Hindlimb muscle (tissue), 1 donor: ENCODE data around the gene CCR9. TPM values are rescaled to one million over a fixed set of nuclear protein-coding genes. Genes with fewer than 3 reads are reported as not detected.
"Not testable (repeated sequence)": the region's sequence is repeated elsewhere in the genome, so short reads cannot be mapped to it uniquely, and the experiment has no call there.

Experiments
- DNase-seq: peaks from one replicate; pipeline ENCODE4 v3.0.0-alpha.2; 2013
- polyA plus RNA-seq: library from polyadenylated mRNA; unstranded; fragments of 120-200 nt; gene quantifications from one replicate; pipeline ENCODE4 v1.2.1, GENCODE V29; 2013; ENCODE audit not compliant: insufficient read length

Gene CCR9
- polyA plus RNA-seq: not detected

- no peak for DNase-seq
Observed at GRCh38 chr3:45885979-45886705, at the start of gene CCR9. CCR9 (plus strand) TSS chr3:45886543; CDS start chr3:45894934, 8,391 bp downstream.

GRCh38 chr3:45838466-45838865 is 47.9 kb upstream of the CCR9 start:
- DNase-seq: no peak

- no peak for DNase-seq
Observed at GRCh38 chr3:45841420-45841756, 45.0 kb upstream of the CCR9 start.

- peak; percentile 95 for DNase-seq
Observed at GRCh38 chr3:45841757-45842491, 44.4 kb upstream of the CCR9 start, which contains the start of gene LZTFL1. LZTFL1 (minus strand) TSS chr3:45842119; CDS start chr3:45841991, 128 bp downstream.

- DNase-seq: no peak
Observed at GRCh38 chr3:45842851-45843625, 43.3 kb upstream of the CCR9 start.

GRCh38 chr3:45844616-45845015 is 41.7 kb upstream of the CCR9 start:
- DNase-seq: no peak

- DNase-seq: no peak
Observed at GRCh38 chr3:45848392-45848791, 38.0 kb upstream of the CCR9 start.

- no peak for DNase-seq
Observed at GRCh38 chr3:45852828-45853227, 33.5 kb upstream of the CCR9 start.

GRCh38 chr3:45856323-45856722 is 30.0 kb upstream of the CCR9 start:
- not testable (repeated sequence) for DNase-seq

- not testable (repeated sequence) for DNase-seq
Observed at GRCh38 chr3:45857024-45857423, 29.3 kb upstream of the CCR9 start.

GRCh38 chr3:45858809-45859543 is 27.4 kb upstream of the CCR9 start:
- DNase-seq: no peak

GRCh38 chr3:45860481-45860880 is 25.9 kb upstream of the CCR9 start:
- DNase-seq: no peak

GRCh38 chr3:45861043-45861719 is 25.2 kb upstream of the CCR9 start:
- DNase-seq: no peak

GRCh38 chr3:45864760-45865519 is 21.4 kb upstream of the CCR9 start:
- DNase-seq: no peak

- DNase-seq: no peak
Observed at GRCh38 chr3:45865563-45865962, 20.8 kb upstream of the CCR9 start.

GRCh38 chr3:45868213-45868612 is 18.1 kb upstream of the CCR9 start:
- no peak for DNase-seq

- DNase-seq: no peak
Observed at GRCh38 chr3:45868650-45869049, 17.7 kb upstream of the CCR9 start.

GRCh38 chr3:45869638-45870037 is 16.7 kb upstream of the CCR9 start:
- no peak for DNase-seq

GRCh38 chr3:45870099-45870498 is 16.2 kb upstream of the CCR9 start:
- no peak for DNase-seq

GRCh38 chr3:45871780-45872179 is 14.6 kb upstream of the CCR9 start:
- no peak for DNase-seq

- no peak for DNase-seq
Observed at GRCh38 chr3:45872569-45872968, 13.8 kb upstream of the CCR9 start.
